HEK293 (cell line): ENCODE data around the gene SLC1A7.

ENCODE experiments used
- CTCF ChIA-PET: fragments of 350-600 bp; formaldehyde crosslinking; extraction: SDS; loops from one replicate; lab custom pipeline; 2021; ENCODE audit warnings: antibody characterized with exemption; lab: Yijun Ruan, JAX
- POLR2A ChIA-PET: fragments of 300-600 bp; formaldehyde crosslinking; extraction: SDS; loops from one replicate; lab custom pipeline; 2020; ENCODE audit warnings: antibody characterized with exemption, inconsistent platforms; lab: Yijun Ruan, JAX
- H3K27ac ChIP-seq: fragments of 200-500 bp; sonication (Bioruptor generic); 2 replicates; pipeline ENCODE4 v1.5.1; 2014; ENCODE audit warnings: low read depth, low read length, control low read depth, inconsistent platforms; ENCODE audit errors: extremely low read depth
- H3K36me3 ChIP-seq, 2 experiments: fragments of 200-500 bp in 1 of 2; sonication (Bioruptor generic) in 1 of 2; 1 replicate in 1 of 2; 2 replicates in 1 of 2; pipeline ENCODE4 v1.5.1; 2014 to 2017; ENCODE audit warnings: inconsistent platforms in 2 of 2, low read length in 2 of 2; ENCODE audit not compliant: control insufficient read depth in 2 of 2, insufficient read depth in 1 of 2
- H3K4me1 ChIP-seq: fragments of 200-500 bp; sonication (Bioruptor generic); 2 replicates; pipeline ENCODE4 v1.5.1; 2014; ENCODE audit warnings: mild to moderate bottlenecking, low read length, inconsistent platforms; ENCODE audit not compliant: control insufficient read depth, insufficient read depth
- H3K4me3 ChIP-seq: 2 replicates; pipeline ENCODE4 v1.5.1; 2011; ENCODE audit warnings: low read depth, mild to moderate bottlenecking, control low read depth, low read length, moderate library complexity
- H3K9me3 ChIP-seq: fragments of 200-500 bp; sonication (Bioruptor generic); 2 replicates; pipeline ENCODE4 v1.5.1; 2014; ENCODE audit warnings: low read depth, low read length, inconsistent platforms; ENCODE audit not compliant: control insufficient read depth, insufficient read depth
- ATF2 ChIP-seq: fragments of 450-650 bp; formaldehyde crosslinking; IDR thresholded peaks from 2 replicates; pipeline ENCODE4 v1.5.1; 2016; ENCODE audit warnings: missing biosample characterization, missing genetic modification characterization, low read depth
- HOXA7 ChIP-seq: sonication (generic); formaldehyde crosslinking; IDR thresholded peaks from 2 replicates; pipeline ENCODE4 v1.8.1; 2022; ENCODE audit warnings: missing genetic modification reagents, borderline replicate concordance
- IKZF3 ChIP-seq: fragments of 450-650 bp; IDR thresholded peaks from 2 replicates; pipeline ENCODE4 v1.5.0; 2018; ENCODE audit warnings: missing biosample characterization, mild to moderate bottlenecking, missing genetic modification characterization, moderate library complexity
- KLF17 ChIP-seq: fragments of 450-650 bp; formaldehyde crosslinking; IDR thresholded peaks from 2 replicates; pipeline ENCODE4 v1.5.1; 2016; ENCODE audit warnings: missing biosample characterization, missing genetic modification characterization
- PRDM1 ChIP-seq: fragments of 450-650 bp; formaldehyde crosslinking; IDR thresholded peaks from 2 replicates; pipeline ENCODE4; 2016; ENCODE audit warnings: missing biosample characterization, missing genetic modification characterization
- ZBTB26 ChIP-seq: fragments of 450-650 bp; formaldehyde crosslinking; optimal IDR thresholded peaks from 2 replicates; pipeline ENCODE3; 2016; ENCODE audit warnings: missing biosample characterization, mild to moderate bottlenecking, missing genetic modification characterization
- ZNF114 ChIP-seq: fragments of 450-650 bp; formaldehyde crosslinking; IDR thresholded peaks from 2 replicates; pipeline ENCODE4 v1.5.0; 2017; ENCODE audit warnings: missing biosample characterization, missing genetic modification characterization
- ZNF140 ChIP-seq: fragments of 450-650 bp; formaldehyde crosslinking; IDR thresholded peaks from 2 replicates; pipeline ENCODE4 v1.5.1; 2016; ENCODE audit warnings: missing biosample characterization, missing genetic modification characterization
- ZNF24 ChIP-seq: fragments of 450-650 bp; formaldehyde crosslinking; IDR thresholded peaks from 2 replicates; pipeline ENCODE4 v1.5.1; 2016; ENCODE audit warnings: missing biosample characterization, missing genetic modification characterization
- ZNF266 ChIP-seq: fragments of 450-650 bp; formaldehyde crosslinking; IDR thresholded peaks from 2 replicates; pipeline ENCODE4 v1.5.1; 2016; ENCODE audit warnings: missing biosample characterization, missing genetic modification characterization, low read depth
- ZNF404 ChIP-seq: fragments of 450-650 bp; formaldehyde crosslinking; IDR thresholded peaks from 2 replicates; pipeline ENCODE4 v1.5.1; 2017; ENCODE audit warnings: missing biosample characterization, missing genetic modification characterization
- ZNF558 ChIP-seq: fragments of 450-650 bp; formaldehyde crosslinking; IDR thresholded peaks from 2 replicates; pipeline ENCODE4 v1.5.1; 2016; ENCODE audit warnings: missing biosample characterization, missing genetic modification characterization
- ZNF658 ChIP-seq: fragments of 450-650 bp; formaldehyde crosslinking; IDR thresholded peaks from 2 replicates; pipeline ENCODE4; 2016; ENCODE audit warnings: missing biosample characterization, missing genetic modification characterization
- ZNF747 ChIP-seq: fragments of 450-650 bp; formaldehyde crosslinking; IDR thresholded peaks from 2 replicates; pipeline ENCODE4 v1.5.1; 2016; ENCODE audit warnings: missing biosample characterization, missing genetic modification characterization
- ZNF768 ChIP-seq: fragments of 450-650 bp; formaldehyde crosslinking; IDR thresholded peaks from 2 replicates; pipeline ENCODE4 v1.5.1; 2018; ENCODE audit warnings: missing biosample characterization, mild to moderate bottlenecking, missing genetic modification characterization
- TF ChIP-seq, protein P1 (sequence below): fragments of 450-650 bp; formaldehyde crosslinking; IDR thresholded peaks from 2 replicates; pipeline ENCODE4 v1.5.0; 2017; ENCODE audit warnings: missing biosample characterization, missing genetic modification characterization, borderline replicate concordance

The SLC1A7 gene

GRCh38 chr1:53061859-53062707 is 80.4 kb downstream of the SLC1A7 start, which contains the start of gene PODN:
TSS of gene PODN (plus strand) at chr1:53062213. CDS start at chr1:53069856, 7,643 bp downstream.
- POLR2A ChIA-PET: no interaction called here
- Histone ChIP-seq H3K4me1 (peaks cover 5% of the 10 kb centered on the region; the same call in 1 of the 2 replicates), H3K36me3 (no peaks in the 10 kb centered on the region), H3K4me3 (peak within 1 kb of the TSS; percentile 33), H3K27ac (no peak within 1 kb of the TSS), H3K9me3 (no peaks in the 10 kb centered on the region)
- CTCF ChIA-PET: no interaction called here
- no peak for TF ChIP-seq HOXA7 (CRISPR knock-in tag)
- TF ChIP-seq ZNF768: no peak
- TF ChIP-seq ZNF140: no peak
- TF ChIP-seq IKZF3: no peak
- TF ChIP-seq ATF2: no peak
- TF ChIP-seq ZNF24 (tag by site-specific recombination): no peak
- TF ChIP-seq ZNF747 (tag by site-specific recombination): no peak
- TF ChIP-seq ZNF558: no peak
- no peak for TF ChIP-seq ZNF266 (tag by site-specific recombination)
- TF ChIP-seq ZNF658 (tag by site-specific recombination): no peak

DNA sequence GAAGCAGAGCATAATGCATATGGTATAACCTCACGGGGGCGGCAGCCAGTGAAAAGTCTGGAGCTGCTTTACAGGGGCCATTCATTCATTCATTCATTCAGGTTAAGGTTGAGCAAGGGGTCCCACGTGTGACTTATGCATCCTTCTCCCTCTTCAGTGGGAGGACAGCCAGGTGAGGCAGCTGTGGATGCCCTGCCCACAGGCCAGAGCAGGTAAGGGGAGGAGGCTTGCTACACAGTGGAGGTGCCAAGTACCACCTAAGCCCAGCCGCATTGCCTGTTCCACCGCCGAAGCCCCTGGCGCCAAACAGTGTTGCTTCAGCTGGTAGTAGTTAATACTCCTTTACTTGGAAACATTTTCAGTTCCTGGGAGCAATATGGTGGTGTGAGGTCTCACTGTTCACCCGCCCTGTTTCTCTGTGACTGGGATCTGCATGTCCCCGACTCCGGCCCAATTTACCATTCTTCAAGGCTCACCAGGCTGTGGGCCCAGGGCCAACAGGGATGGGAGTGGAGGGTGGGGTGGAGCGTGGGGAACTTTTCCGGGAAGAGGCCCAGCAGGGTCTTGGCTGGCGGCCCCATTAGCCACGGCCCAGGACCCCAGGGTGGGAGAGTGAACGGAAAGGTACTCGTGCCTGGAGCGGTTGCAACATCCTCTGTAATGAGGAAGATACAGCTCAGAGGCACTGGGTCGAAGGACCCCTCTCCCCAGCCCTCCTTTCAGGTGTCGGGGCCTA is 81.1 kb downstream of the SLC1A7 start:
- H3K27ac ChIP-seq: no peak overlapping the region
- peaks cover 5% of the 10 kb centered on the region; the same call in 1 of the 2 replicates for H3K4me1 ChIP-seq
- no peaks in the 10 kb centered on the region for H3K36me3 ChIP-seq
- ChIA-PET POLR2A (interaction anchor here (0.6 kb wide), 1 partner anchor 180 kb away, joined by 6 read pairs; no protein-coding TSS in a partner anchor), CTCF (interaction anchor here (0.5 kb wide), 1 partner anchor 9 kb away, joined by 3 read pairs; no protein-coding TSS in a partner anchor)
- H3K9me3 ChIP-seq: no peaks in the 10 kb centered on the region
- no peak overlapping the region for H3K4me3 ChIP-seq
- TF ChIP-seq PRDM1 (tag by site-specific recombination) (no peak), ZNF404 (tag by site-specific recombination) (no peak), ZNF114 (no peak), ZBTB26 (tag by site-specific recombination) (no peak), KLF17 (tag by site-specific recombination) (no peak)
- TF ChIP-seq, protein P1, sequence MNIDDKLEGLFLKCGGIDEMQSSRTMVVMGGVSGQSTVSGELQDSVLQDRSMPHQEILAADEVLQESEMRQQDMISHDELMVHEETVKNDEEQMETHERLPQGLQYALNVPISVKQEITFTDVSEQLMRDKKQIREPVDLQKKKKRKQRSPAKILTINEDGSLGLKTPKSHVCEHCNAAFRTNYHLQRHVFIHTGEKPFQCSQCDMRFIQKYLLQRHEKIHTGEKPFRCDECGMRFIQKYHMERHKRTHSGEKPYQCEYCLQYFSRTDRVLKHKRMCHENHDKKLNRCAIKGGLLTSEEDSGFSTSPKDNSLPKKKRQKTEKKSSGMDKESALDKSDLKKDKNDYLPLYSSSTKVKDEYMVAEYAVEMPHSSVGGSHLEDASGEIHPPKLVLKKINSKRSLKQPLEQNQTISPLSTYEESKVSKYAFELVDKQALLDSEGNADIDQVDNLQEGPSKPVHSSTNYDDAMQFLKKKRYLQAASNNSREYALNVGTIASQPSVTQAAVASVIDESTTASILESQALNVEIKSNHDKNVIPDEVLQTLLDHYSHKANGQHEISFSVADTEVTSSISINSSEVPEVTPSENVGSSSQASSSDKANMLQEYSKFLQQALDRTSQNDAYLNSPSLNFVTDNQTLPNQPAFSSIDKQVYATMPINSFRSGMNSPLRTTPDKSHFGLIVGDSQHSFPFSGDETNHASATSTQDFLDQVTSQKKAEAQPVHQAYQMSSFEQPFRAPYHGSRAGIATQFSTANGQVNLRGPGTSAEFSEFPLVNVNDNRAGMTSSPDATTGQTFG (tag by site-specific recombination): no peak
